K562 (cell line): ENCODE measurements around the gene BTG2. TPM values are rescaled to one million over a fixed set of nuclear protein-coding genes. Genes with fewer than 3 reads are reported as not detected.

Experiments used
- ASH1L ChIP-seq: fragments of 450-650 bp; IDR thresholded peaks from 2 replicates; pipeline ENCODE4 v1.6.1; 2018; ENCODE audit warnings: borderline replicate concordance, mild to moderate bottlenecking, low read depth; ENCODE audit not compliant: partially characterized antibody
- CBX1 ChIP-seq: sonication (generic); IDR thresholded peaks from 2 replicates; pipeline ENCODE4 v1.6.1; 2016; ENCODE audit warnings: antibody characterized with exemption, low read depth, mild to moderate bottlenecking
- FOXJ3 ChIP-seq: sonication (generic); formaldehyde crosslinking; IDR thresholded peaks from 2 replicates; pipeline ENCODE4 v1.4.0; 2020; ENCODE audit warnings: mild to moderate bottlenecking, missing genetic modification reagents
- HDAC3 ChIP-seq: fragments of 450-650 bp; IDR thresholded peaks from 2 replicates; pipeline ENCODE4 v1.6.1; 2018; ENCODE audit warnings: borderline replicate concordance, mild to moderate bottlenecking, moderate library complexity; ENCODE audit not compliant: partially characterized antibody
- KLF16 ChIP-seq: IDR thresholded peaks from 2 replicates; pipeline ENCODE4 v1.6.1; 2016; ENCODE audit warnings: antibody characterized with exemption
- MEF2A ChIP-seq: IDR thresholded peaks from 2 replicates; pipeline ENCODE4 v1.6.1; 2011; ENCODE audit warnings: low read depth, mild to moderate bottlenecking, low read length, moderate library complexity; ENCODE audit not compliant: control insufficient read depth
- RBM17 ChIP-seq: fragments of 200-400 bp; formaldehyde crosslinking; IDR thresholded peaks from 2 replicates; pipeline ENCODE4 v1.6.1; 2017; ENCODE audit warnings: low read depth, mild to moderate bottlenecking, low read length, borderline replicate concordance
- SETDB1 ChIP-seq: IDR thresholded peaks from one replicate; pipeline ENCODE4 v1.6.1; 2012; ENCODE audit warnings: low read length, control low read depth, inconsistent platforms
- STAG1 ChIP-seq: sonication (generic); formaldehyde crosslinking; IDR thresholded peaks from 2 replicates; pipeline ENCODE4 v1.5.0; 2020; ENCODE audit warnings: missing genetic modification reagents, borderline replicate concordance
- THRAP3 ChIP-seq: fragments of 450-650 bp; IDR thresholded peaks from 2 replicates; pipeline ENCODE4 v1.6.1; 2016; ENCODE audit warnings: mild to moderate bottlenecking, inconsistent platforms, borderline replicate concordance
- ZEB2 ChIP-seq: fragments of 450-650 bp; IDR thresholded peaks from 2 replicates; pipeline ENCODE4 v1.6.1; 2016
- ZKSCAN8 ChIP-seq: fragments of 200-800 bp; sonication (Bioruptor generic); IDR thresholded peaks from 2 replicates; pipeline ENCODE4 v1.6.1; 2016; ENCODE audit warnings: missing genetic modification characterization, missing compliant biosample characterization
- ZNF134 ChIP-seq: fragments of 250-450 bp; sonication (Bioruptor Pico); conservative IDR thresholded peaks from 2 replicates; pipeline ENCODE4 v1.4.0; 2020
- ZNF444 ChIP-seq: fragments of 250-450 bp; sonication (Bioruptor Pico); IDR thresholded peaks from 2 replicates; pipeline ENCODE4 v1.4.0; 2020; ENCODE audit warnings: mild to moderate bottlenecking, moderate library complexity
- ZNF695 ChIP-seq: fragments of 450-650 bp; formaldehyde crosslinking; IDR thresholded peaks from 2 replicates; pipeline ENCODE4 v1.4.0; 2020; ENCODE audit warnings: mild to moderate bottlenecking, moderate library complexity
- polyA plus RNA-seq, 8 experiments: library from polyadenylated mRNA; depleted of rRNA in 4 of 8; stranded (reverse) in 5 of 8; unstranded in 3 of 8; fragments of >200 nt; fragmentation: Nextera tagmentation in 2 of 8; fragmentation: Illumina TruSeq in 1 of 8; extraction: Ambion mirVana in 2 of 8; extraction: Trizol in 1 of 8; gene quantifications; 2 replicates each; pipeline versions ENCODE4 v1.2.1 to v1.2.3, GENCODE V29; 2011 to 2014; ENCODE audit warnings: inconsistent platforms in 1 of 8, missing spikeins in 1 of 8
- total RNA-seq, 7 experiments: library from RNA; depleted of rRNA in 6 of 7; stranded (reverse); fragments of >200 nt in 6 of 7; fragmentation: Illumina TruSeq in 2 of 7; extraction: Trizol in 2 of 7; gene quantifications; 2 replicates each; pipeline versions ENCODE4 v1.2.1 to v1.2.3, GENCODE V29; 2011 to 2021; ENCODE audit warnings: low replicate concordance in 1 of 7
- TF ChIP-seq, protein P1 (sequence below): sonication (generic); formaldehyde crosslinking; IDR thresholded peaks from 2 replicates; pipeline ENCODE4 v1.8.0; 2022; ENCODE audit warnings: missing genetic modification reagents, mild to moderate bottlenecking, borderline replicate concordance
- TF ChIP-seq, protein P2 (sequence below), 2 experiments: fragments of 450-650 bp in 1 of 2; sonication (generic) in 1 of 2; formaldehyde crosslinking; conservative IDR thresholded peaks; 2 replicates each; pipeline versions ENCODE4 v1.4.0 to v1.8.1; 2020 to 2022; ENCODE audit warnings: mild to moderate bottlenecking in 1 of 2, missing genetic modification reagents in 1 of 2
- TF ChIP-seq, protein P3 (sequence below), 2 experiments: fragments of 150-350 bp in 1 of 2; IDR thresholded peaks; 2 replicates each; pipeline ENCODE4 v1.6.1; 2012 to 2016; ENCODE audit warnings: low read depth in 2 of 2, low read length in 2 of 2, mild to moderate bottlenecking in 1 of 2, moderate library complexity in 1 of 2
- TF ChIP-seq, protein P4 (sequence below), 2 experiments: fragments of 200-800 bp in 1 of 2; sonication (Bioruptor generic) in 1 of 2; sonication (generic) in 1 of 2; formaldehyde crosslinking in 1 of 2; IDR thresholded peaks in 1 of 2; conservative IDR thresholded peaks in 1 of 2; 2 replicates each; pipeline versions ENCODE4 v1.5.0 to v1.6.1; 2016 to 2020; ENCODE audit warnings: missing compliant biosample characterization in 1 of 2, missing genetic modification characterization in 1 of 2, missing genetic modification reagents in 1 of 2

BTG2 gene
- total and polyA plus RNA-seq, 9 of the 15 experiments (the other 6 are each of a cell fraction or from before 2014, with no cell fraction given) = 2.3 to 41.9 (median 8.7) TPM

DNA sequence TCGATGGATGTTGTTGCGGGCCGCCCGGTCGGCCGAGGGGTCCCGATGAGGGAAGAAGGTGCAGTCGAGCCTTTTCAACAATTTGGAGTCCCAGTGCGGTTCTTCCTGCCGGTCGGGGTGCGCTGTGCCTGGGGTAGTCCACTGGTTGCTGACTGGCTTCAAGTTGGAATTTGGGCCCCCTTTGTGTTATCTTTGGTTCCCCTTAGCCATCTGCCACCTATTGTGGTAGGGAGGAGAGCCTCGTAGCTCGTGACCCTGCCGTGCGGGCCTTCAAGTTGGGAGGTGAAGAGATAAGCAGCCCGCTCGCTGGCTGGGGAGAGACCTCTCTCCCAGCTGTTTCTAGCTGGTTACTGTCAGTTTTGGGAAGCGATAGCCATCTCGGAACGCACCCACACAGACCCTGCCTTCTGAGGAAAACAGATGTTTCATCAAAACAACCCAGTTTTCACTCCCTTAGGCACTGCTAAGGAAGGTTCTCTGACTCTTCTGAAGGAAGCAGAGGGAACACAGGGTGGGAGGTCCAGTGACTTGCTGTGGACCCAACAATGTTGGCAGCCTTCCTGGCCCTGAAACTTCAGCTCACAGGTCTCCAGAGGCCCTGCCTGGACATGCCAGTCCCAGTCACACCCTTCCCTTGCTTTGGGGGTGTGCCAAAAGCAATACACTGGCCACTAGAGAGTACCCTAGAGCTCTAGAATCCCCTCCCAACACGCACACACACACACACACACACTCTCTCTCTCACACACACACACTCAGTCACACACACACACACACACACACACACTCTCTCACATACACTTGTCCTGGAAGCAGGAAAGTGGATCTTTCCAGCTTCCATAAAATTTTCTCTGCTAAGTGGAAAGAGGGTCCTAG lies 1.0 kb downstream of the BTG2 start (continued):
- TF ChIP-seq, protein P1, sequence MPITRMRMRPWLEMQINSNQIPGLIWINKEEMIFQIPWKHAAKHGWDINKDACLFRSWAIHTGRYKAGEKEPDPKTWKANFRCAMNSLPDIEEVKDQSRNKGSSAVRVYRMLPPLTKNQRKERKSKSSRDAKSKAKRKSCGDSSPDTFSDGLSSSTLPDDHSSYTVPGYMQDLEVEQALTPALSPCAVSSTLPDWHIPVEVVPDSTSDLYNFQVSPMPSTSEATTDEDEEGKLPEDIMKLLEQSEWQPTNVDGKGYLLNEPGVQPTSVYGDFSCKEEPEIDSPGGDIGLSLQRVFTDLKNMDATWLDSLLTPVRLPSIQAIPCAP = no peak
- TF ChIP-seq, protein P2, sequence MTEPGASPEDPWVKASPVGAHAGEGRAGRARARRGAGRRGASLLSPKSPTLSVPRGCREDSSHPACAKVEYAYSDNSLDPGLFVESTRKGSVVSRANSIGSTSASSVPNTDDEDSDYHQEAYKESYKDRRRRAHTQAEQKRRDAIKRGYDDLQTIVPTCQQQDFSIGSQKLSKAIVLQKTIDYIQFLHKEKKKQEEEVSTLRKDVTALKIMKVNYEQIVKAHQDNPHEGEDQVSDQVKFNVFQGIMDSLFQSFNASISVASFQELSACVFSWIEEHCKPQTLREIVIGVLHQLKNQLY (CRISPR knock-in tag; conservative IDR thresholded peaks at IDR 0.05) = no peak
- TF ChIP-seq ZKSCAN8 (no peak), ZNF134 (CRISPR knock-in tag) (0 out of 2 replicates have a peak, but pooled peaks have one; percentile 35), KLF16 (peak; percentile 95), STAG1 (CRISPR knock-in tag) (no peak), ZEB2 (peak; percentile 49; the same call in 1 of the 2 replicates), ZNF444 (no peak), FOXJ3 (CRISPR knock-in tag) (no peak), CBX1 (no peak), MEF2A (no peak), ZNF695 (CRISPR knock-in tag) (no peak), SETDB1 (no peak), THRAP3 (no peak), RBM17 (no peak), ASH1L (no peak), HDAC3 (peak; percentile 65)
- TF ChIP-seq, protein P3, sequence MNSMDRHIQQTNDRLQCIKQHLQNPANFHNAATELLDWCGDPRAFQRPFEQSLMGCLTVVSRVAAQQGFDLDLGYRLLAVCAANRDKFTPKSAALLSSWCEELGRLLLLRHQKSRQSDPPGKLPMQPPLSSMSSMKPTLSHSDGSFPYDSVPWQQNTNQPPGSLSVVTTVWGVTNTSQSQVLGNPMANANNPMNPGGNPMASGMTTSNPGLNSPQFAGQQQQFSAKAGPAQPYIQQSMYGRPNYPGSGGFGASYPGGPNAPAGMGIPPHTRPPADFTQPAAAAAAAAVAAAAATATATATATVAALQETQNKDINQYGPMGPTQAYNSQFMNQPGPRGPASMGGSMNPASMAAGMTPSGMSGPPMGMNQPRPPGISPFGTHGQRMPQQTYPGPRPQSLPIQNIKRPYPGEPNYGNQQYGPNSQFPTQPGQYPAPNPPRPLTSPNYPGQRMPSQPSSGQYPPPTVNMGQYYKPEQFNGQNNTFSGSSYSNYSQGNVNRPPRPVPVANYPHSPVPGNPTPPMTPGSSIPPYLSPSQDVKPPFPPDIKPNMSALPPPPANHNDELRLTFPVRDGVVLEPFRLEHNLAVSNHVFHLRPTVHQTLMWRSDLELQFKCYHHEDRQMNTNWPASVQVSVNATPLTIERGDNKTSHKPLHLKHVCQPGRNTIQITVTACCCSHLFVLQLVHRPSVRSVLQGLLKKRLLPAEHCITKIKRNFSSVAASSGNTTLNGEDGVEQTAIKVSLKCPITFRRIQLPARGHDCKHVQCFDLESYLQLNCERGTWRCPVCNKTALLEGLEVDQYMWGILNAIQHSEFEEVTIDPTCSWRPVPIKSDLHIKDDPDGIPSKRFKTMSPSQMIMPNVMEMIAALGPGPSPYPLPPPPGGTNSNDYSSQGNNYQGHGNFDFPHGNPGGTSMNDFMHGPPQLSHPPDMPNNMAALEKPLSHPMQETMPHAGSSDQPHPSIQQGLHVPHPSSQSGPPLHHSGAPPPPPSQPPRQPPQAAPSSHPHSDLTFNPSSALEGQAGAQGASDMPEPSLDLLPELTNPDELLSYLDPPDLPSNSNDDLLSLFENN (IDR thresholded peaks at IDR 0.05; ENCODE audit: low read depth in 2 of 2, low read length in 2 of 2) = peak in 1 of 2 experiments; percentile 75; a peak in 2 of 4 replicates
- TF ChIP-seq, protein P4, sequence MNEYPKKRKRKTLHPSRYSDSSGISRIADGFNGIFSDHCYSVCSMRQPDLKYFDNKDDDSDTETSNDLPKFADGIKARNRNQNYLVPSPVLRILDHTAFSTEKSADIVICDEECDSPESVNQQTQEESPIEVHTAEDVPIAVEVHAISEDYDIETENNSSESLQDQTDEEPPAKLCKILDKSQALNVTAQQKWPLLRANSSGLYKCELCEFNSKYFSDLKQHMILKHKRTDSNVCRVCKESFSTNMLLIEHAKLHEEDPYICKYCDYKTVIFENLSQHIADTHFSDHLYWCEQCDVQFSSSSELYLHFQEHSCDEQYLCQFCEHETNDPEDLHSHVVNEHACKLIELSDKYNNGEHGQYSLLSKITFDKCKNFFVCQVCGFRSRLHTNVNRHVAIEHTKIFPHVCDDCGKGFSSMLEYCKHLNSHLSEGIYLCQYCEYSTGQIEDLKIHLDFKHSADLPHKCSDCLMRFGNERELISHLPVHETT (CRISPR knock-in tag; conservative IDR thresholded peaks at IDR 0.05 in 1 of 2, IDR thresholded peaks at IDR 0.05 in 1 of 2) = peak in 1 of 2 experiments; percentile 49; a peak in 1 of 4 replicates
